MM.1S (cell line): Measurements from ENCODE around the gene CHAF1B.

Experiments
- EZH2 ChIP-seq: fragments of 300-600 bp; sonication (generic); optimal IDR thresholded peaks from 2 replicates; pipeline ENCODE3; 2017; ENCODE audit warnings: low read depth, mild to moderate bottlenecking, antibody characterized with exemption, low read length, mixed read lengths
- EZH2phosphoT487 ChIP-seq: fragments of 300-600 bp; sonication (generic); IDR thresholded peaks from 2 replicates; pipeline ENCODE4 v1.6.1; 2018; ENCODE audit warnings: antibody characterized with exemption, low read length
- TF ChIP-seq, protein P1 (sequence below): fragments of 300-600 bp; sonication (generic); IDR thresholded peaks from 2 replicates; pipeline ENCODE4 v1.5.1; 2016; ENCODE audit warnings: antibody characterized with exemption, low read length, mixed read lengths

GRCh38 chr21:36463204-36463603, 78.0 kb downstream of the CHAF1B start:
- TF ChIP-seq EZH2phosphoT487 (no peak), EZH2 (no peak)
- TF ChIP-seq, protein P1, sequence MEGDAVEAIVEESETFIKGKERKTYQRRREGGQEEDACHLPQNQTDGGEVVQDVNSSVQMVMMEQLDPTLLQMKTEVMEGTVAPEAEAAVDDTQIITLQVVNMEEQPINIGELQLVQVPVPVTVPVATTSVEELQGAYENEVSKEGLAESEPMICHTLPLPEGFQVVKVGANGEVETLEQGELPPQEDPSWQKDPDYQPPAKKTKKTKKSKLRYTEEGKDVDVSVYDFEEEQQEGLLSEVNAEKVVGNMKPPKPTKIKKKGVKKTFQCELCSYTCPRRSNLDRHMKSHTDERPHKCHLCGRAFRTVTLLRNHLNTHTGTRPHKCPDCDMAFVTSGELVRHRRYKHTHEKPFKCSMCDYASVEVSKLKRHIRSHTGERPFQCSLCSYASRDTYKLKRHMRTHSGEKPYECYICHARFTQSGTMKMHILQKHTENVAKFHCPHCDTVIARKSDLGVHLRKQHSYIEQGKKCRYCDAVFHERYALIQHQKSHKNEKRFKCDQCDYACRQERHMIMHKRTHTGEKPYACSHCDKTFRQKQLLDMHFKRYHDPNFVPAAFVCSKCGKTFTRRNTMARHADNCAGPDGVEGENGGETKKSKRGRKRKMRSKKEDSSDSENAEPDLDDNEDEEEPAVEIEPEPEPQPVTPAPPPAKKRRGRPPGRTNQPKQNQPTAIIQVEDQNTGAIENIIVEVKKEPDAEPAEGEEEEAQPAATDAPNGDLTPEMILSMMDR: no peak
